GM18511 (cell line): ENCODE results near the gene TBC1D21.

Experiments
- ATAC-seq: cut with Tn5 transposase; IDR thresholded peaks from one replicate; pipeline ENCODE4 v1.9.1; 2021; ENCODE audit warnings: mild to moderate bottlenecking, moderate library complexity; ENCODE audit not compliant: unreplicated experiment

Gene TBC1D21

DNA sequence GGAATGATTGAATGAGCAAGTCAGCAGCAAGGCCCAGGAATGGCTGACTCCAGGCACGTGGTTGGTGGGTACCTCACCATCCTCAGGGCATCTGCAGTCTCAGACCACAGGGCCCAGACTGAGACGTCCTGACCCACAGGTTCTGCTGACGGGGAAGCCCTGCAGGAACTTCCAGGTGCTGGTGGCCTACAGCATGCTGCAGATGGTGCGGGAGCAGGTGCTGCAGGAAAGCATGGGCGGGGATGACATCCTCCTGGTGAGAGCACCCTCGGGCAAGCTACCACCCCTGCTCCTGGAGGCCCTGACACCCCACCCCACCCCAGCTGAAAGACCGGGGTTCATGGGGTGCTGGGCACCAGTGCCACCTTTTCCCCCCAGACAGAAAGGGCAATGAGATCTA is 14.1 kb downstream of the TBC1D21 start:
- no peak for ATAC-seq

DNA sequence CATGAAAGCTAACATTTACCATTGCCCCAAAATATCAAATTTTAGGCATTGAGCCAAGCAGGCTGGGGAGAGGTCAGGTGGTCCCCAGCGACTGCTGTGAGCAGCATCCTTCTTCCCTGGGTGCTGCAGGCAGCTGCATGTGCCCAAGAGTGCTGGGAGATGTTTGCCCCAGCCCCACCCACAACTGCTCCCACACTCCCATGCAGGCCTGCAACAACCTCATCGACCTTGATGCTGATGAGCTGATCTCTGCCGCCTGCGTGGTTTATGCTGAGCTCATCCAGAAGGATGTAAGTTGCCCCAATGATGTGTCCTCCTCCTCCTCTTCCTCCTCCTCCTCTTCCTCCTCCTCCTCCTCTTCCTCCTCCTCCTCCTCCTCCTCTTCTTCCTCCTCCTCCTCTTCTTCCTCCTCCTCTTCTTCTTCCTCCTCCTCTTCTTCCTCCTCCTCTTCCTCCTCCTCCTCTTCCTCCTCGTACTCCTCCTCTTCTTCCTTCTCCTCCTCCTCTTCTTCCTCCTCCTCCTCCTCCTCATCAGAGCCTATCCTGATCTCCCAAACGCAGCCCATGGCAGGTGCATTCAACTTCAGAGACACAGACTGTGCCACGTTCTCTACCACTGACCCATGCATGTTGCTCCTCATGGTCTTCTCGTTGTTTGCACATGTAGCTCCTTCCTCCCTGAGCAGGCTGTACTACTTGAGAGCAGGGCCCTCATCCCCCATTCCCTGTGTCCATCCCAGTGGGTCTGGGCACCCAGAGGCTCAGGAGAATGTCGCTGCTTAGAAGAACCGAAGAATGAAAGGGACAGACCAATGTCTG is 15.1 kb downstream of the TBC1D21 start:
- no peak for ATAC-seq

DNA sequence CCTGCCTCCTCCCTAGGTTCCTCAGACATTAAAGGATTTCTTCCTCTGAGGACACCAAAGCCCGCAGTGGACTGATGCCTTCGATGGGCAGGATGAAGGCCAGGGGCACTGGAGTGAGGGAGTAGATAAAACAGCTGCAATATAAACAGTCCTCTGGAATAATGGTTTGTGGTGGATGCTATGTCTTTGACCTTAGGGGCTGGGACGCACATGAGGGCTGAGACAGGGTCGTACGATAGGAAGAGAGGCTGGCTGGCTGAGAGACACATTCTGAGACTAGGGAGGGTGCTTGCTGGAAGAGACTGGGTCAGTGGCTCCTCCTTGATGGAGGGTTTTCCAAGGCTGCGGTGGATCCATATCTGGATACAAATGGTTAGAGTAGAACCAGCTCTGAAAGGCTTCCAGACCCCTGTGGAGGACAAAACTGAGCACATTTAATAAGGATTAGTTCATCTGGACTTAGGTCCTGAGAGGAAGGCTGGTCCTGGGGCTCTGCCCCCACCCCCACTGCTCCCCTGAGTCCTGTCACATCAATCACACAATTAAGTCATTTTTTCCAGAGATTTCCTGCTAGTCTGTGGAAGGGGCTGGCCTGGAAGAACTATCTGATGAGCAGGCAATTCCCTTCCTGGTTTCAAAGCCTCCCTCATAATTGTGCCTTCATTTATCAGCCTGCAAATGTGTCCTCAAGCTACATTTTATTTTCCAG is 15.8 kb downstream of the TBC1D21 start:
- ATAC-seq, result no peak

DNA sequence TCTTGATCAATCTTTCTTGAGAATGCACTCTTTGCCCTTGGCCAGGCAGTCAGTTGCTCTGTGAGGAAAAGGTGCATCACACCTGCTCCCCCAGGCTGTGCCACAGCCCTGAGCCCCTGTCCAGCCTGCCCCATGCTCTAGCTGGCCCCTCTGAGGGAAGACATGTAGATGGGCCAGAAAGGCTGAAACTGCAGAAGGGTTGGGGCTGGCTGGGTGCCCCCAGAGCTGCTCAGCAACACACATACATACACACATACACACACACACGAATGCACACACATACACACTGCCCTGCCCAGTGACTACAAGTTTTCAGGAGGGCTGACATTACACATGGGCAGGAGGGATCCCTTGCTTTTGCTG is 16.4 kb downstream of the TBC1D21 start:
- no peak for ATAC-seq

DNA sequence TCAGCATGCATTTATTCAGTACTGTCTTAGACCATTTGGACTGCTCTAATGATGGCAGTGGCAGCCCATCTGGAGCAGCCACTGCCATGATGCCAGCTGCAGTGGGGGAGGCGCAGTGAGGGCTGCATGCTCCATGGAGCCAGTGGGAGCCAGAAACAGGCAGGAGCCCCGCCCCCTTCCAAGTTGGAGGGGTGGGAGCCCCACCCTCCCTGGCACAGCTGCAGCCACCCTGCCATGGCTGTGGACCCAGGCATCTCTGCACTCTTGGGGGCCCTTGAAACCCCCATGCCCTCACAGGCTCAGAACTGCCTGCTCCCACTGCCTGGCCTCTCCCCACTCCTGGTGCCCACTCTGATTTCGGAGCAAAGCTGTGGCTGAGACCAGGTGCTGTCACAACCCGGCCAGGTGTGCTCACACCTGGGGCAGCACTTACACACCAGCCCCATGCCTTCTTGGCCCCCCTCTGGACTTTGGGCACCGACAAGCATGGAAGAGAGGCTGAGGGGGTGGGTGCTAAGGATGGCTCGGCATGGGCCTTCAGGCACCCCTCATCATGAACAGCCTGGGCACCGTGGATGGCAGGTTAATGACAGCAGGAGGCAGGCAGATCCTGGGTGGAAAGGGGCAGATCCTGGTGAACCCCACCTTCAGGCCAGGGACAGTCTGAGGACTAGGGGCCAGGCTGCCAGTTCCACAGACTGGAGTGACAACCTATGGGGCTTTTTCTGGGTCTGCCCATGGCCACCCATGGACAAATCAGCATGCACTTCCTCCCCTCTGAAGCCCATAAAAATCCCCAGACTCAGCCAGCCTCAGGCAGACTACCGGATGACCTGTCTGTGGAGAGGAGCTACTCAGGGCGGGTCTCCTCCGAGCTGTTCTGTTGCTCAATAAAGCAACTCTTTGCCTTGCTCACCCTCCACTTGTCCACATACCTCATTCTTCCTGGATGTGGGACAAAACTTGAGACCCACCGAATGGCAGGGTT is 18.3 kb downstream of the TBC1D21 start:
- no peak for ATAC-seq

DNA sequence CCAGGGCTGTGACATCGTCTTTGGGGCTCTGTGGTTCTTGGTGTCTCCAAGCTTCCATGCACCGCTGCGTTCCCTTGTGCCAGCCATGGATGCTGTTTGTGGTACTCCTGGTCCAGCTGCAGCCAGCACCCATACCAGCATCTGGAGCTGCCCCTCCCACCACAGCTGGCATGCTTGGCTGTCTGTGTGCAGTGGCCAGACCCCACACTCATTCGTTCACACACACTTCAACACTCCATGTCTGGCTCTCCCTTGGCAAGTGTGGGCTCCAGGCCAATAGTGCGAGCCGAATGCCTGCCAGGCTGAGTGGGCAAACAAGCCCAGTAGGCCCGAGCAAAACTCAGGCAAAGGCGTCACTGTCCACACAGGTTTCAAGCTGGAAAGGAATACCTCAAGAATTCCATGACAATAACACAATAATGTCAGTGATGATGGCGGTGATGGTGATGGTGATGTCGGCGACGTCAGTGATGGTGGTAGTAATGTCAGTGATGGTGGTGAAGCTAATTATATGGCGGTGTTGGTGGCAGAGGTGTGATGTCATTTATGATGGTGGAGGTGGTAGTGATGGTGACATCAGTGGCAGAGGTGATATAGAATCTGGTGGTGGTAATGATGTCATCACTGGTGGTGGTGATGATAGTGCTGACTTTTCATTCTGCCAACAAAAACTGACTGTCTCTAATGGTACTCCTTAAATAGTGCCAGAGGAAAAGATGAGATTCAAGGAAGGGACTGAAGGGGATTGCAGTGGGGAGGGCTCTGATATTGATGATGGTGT is 19.3 kb downstream of the TBC1D21 start:
- no peak for ATAC-seq

DNA sequence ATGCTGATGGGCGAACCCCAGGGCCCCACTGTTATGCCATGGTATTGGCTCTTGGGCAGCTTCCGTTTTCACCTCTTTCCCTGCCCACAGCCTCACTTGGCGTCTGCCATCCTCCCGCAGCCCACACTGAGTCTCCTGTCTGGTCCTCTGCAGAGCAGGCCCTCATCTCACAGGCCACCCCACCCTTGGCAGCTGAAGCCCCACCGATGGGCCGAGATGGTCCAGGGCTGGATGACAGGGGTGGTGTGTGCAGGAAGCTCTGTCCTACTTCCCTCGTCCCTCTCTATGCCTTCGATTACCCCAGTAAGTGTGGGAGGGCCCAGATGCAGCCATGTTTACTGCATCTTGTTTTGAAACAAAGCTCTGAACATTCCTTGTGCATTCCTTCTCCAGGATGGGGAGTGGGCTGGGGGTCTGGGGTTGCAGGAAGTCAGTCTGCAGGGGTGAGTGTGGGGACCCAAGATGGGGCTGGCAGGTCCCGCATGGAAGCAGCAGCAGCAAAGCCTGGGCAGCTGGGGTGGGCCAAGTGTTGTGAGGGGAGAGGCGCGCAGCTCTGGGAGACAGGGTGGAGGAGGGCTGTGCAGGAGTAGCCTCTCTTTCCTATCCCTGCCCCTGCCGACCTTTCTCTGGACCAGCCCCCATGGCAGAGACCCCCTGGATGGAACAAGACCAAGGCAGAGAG is 20.9 kb downstream of the TBC1D21 start:
- ATAC-seq, result no peak

DNA sequence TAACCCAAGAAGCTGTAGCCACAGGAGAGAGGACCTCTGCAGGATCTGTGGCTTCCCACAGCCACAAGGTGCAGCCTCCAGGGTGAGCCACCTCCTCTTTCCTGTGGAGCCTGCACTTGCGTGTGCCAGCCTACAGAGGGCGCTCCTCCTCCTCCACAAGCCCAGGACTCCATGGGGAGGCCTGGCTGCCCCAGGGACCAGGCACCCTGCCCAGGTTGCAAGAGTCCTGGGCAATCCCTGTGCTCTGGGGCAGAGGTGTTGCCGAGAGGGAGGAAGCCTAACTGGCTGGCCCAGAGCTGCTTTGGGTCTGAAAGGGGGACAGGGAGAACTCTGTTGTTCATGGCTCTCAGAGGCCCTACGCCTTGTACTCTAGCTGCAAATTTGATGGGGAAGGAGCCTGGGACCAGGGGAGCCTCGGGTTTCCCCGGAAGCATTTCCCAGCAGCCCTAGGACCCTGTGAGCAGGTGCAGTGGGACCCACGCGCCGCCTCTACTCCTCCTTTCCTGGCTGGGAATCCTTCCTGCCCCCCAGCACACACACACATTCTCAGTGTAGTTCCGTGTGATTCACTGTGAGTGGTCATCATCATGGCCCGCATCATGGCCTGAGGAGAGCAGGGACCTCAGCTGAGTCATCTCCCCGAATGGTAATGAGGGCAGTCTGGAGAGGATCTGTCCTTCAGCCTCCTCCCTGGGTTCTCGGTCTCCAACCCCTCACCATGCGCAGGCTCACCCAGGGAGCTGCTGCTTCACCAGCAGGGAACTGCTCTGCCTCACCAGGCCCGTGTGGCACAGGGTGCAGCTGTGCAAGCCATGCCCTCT is 24.3 kb downstream of the TBC1D21 start:
- ATAC-seq, result no peak

DNA sequence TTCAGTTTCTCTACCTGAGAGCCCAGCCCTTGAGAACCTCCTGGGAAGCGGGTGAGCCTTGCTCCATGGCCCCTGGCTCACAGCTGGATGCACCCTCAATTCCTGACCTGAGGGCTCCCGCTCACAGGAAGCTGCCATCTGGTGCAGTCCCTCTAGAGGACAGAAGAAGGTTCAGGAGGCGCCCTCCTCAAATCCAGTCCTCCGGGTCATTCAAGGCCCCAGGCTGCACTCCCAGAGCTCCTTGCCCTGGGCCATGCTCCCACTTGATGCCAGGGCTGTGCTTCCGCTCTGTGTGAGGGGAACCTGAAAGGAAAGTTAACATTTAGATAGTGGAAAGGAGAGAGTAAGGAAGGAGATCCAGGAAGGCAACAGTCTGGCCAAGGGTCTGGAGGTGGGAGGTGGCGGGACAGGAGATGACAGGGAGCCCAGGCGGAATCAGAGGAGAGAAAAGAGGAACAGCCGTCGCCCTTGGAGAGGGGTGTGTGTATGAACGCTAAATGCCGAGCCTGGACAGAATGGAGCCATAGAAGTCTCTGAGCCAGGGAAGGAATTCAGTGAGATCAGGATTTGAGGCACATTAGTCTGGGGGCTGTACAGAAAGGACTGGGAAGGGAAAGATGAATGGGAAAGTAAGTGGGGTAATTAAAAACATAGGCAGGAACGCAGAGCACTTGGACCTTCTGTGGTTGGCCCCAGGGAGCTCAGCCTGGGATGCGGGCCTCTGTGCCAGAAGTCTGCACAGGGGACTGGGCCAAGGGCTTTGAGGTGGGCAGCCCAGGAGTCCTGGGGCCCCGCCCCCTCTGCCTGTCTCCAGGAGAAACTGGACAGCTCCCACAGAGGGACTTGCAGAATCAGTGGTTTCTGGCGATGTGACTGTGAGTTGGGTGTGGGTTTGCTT is 26.1 kb downstream of the TBC1D21 start:
- ATAC-seq, result no peak

DNA sequence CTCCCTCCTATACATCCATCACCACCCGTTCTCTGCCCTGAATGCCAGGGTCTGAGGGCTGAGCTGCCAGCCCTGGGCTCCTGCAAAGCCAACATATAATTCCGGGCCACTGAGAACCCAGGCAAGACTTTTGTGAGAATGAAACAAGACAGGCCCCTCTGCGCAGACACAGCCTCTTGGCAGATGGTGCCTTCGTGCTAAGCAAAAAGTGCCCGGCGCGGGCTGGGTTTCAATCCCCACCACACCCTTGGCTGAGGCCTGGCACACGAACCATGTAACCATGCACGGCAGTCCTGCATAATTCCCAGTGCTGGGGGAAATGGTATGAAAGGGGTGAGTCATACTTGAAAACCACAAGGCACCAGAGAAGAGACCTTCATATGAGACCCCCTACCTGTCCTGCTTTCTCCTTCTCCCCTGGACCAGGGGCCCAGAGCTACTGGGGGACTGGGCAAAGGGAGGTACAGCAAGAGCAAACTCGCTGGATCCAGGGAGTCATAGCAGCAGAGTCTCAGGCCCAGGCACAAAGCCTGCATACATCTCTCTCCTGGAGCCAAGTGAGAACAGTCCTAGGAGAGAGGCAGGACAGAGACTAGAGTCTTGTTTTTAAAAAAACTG is 26.8 kb downstream of the TBC1D21 start:
- ATAC-seq, result no peak

DNA sequence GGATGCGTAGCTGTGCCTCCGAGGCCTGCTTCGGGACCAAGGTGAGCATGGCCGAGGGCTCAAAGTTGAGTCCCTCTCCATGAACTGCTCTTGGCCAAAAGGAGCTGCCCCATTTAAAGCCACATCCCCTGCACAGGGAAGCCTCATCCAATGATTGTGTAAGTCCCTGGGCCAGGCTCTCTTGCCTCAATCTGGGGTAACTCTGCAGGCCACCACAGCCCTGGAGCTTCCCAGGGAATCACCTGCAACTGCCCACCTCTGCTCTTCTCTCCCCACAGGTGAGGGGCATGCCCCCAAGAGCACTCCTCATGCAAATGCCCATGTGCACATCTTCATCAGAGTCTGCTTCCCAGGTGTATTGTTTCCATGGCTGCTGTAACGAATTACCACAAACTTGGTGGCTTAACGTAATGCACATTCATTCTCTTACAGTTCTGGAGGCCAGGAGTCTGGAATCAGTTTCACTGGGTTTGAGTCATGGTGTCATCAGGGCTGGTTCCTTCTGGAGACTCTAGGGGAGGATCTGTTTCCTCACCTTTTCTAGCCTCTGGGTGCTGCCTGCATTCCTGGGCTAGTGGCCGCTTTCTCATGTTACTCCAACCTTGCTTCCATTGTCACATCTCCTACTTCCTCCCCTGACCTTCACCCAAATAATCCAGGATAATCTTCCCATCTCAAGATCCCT is 27.9 kb downstream of the TBC1D21 start:
- ATAC-seq, result no peak

DNA sequence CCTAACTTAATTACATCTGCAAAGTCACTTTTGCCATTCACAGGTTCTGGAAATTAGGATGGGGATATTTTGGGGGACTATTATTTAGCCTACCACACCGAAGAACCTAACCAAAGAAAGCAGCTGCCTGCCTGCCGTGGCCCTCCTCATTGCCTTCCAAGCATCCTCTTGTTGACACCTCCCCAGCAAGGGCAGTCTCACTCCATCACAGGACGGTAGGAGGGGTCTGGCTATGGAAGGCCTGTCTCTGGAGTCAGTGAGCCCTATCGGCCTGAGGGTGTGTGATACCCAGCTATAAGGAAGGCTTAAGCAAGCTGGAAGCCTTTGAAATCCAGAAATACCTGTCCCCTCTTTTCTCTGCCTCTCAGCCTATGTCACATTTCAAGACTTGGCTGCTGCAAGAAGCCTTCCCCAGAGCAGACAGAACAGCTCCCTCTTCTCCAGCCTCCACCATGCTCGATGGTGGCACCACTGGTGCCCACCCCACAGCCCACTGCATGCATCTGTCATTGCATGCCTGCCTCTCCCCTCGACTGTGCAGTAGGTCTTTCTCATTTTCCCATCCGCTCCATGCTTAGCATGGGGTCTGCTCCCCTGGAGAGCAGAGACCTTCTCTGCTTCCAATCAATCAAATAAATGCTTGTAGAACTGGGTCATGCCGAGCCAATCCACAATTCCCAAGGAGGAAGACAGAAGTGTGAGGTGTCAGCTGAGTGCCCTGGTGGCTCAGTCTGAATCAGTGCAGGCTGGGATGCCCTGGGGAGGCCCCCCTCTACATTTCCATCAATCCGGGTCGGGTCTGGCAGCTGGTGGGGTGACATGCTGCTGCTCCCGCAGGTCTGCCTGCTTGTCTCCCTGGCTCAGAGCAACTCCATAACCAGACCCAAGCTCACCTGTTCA is 29.0 kb downstream of the TBC1D21 start:
- no peak for ATAC-seq

DNA sequence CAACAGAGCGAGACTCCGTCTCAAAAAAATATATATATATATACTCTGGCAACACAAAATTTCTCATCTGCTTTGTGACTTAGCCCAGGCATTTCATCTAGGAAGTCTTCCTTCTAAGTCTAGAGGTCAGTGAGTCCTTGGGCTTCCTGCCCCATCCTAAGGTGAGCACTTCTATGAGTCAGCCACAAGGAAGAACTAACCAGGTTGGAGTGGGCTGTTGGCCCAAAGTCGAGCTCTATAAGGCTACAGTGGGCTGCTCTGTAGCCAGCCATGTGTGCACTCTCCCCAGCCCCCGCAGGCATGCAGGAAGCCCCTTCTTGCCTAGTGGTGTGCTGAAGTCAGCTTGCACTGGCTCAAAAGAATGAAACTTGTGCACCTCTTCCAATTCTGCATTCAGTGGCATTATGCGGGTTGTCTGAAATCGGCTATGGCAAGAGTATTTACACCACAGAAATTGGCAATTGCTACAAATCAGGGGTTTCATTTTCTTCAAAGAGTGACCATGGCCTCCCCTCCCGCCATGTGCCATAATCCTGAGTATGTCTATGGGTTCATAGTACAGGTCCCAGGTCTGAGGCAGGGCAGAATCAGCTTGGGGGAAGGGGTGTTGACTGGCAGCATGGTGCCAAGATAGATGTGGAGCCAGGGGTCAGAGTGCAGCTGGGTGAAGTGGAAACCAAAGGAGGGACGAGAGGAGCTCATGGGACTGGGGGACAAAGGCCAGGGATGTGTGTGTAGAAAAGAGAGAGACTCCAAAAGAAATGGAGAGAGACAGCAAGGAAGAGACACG is 30.9 kb downstream of the TBC1D21 start:
- no peak for ATAC-seq

DNA sequence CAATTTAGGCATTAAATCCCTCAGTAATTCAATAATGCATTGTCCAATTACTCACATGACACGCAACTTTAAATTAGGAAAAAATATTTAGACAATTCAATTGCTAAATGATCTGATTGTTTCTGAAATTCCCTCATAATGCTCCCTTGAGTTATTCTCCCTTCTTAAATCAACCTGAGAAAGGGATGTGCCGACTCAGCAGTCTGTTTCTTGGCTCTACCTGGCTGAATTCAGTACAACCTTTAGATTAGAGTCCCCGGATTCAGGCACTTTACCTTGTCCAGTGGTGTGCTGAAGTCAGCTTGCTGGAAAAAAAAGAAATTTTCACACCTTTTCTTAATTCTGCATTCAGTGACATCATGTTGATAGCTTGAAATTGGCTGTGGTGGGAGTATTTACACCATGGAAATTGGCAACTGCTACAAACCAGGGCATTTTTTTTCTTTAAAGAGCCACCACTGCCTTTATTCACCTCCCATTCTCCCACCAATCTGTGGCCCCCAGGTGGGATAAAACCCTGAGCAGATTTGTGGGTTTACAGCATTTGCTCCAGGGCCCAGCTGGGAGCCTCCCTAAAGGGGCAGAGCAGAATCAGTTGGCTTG is 32.0 kb downstream of the TBC1D21 start:
- ATAC-seq, result no peak
